Stimulated activated CD8-positive, alpha-beta memory T cell treated with anti-CD3 and anti-CD28 coated beads, Interleukin-4, amount 100 ng/mL, for 1 hour (primary cell): ENCODE data around the gene DIDO1.

Source experiments
- DNase-seq, 2 donors: peaks; one replicate each; pipeline ENCODE4 v3.0.0-alpha.2; 2020; ENCODE audit warnings: low read depth in 2 of 2, low spot score in 1 of 2

Gene DIDO1

DNA sequence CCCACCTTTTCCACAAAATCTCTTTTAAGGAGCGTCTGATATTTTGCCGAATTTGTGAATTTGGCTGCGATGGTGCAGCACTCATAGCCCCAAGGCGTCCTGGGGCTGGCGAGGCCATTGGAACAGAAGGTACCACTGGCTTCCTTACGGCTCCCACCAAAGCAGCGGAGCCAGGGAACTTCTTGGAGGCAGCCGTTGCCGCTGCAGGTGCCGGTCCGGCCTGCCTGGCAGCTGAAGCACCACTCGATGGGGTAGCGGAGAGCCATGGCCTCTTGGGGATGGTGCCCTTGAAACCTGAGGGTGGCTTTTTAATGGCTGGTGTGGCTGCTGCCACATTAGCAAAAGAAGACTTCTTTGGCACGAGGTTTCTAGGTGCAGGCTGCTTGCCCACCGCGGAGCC is 29.8 kb downstream of the DIDO1 start:
- no peak for DNase-seq

DNA sequence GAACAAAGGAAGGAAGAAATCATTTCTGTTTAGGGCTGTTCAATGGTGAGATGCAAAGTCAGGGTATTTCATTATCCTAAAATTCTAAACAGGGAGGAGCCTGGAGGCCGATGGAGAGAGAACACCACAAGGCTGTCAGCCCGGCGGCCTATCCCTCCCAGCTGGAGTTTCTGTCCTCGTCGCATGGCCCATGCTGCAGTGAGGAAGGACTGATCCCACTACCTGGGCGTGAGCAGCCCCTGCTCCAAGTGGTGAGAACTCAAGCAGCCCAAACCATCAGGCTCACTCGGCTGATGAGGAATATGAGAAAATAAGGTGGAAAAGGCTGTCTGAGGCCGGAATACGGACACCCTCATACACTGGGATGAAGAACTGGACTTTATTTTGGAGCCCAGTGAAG is 30.8 kb downstream of the DIDO1 start:
- DNase-seq: no peak

DNA sequence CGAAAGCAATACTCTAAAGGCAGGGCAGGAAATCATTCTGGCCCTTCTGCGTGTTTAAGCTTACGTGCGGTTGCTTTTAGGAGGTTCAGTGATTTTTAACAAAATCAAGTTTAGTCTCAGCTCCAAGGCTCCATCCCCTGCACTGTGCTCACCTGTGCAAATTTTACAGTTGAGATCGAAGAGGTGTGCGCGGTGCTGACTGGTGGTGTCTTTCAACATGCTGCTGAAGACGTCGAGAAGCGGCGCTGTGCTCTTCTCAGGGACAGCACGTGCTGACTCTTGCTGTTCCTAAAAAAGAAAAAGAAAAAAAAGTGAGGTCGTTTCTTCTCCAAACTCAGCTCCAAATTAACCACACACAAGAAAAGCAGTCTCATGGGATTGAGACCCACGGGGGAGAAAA is 32.0 kb downstream of the DIDO1 start:
- no peak for DNase-seq

DNA sequence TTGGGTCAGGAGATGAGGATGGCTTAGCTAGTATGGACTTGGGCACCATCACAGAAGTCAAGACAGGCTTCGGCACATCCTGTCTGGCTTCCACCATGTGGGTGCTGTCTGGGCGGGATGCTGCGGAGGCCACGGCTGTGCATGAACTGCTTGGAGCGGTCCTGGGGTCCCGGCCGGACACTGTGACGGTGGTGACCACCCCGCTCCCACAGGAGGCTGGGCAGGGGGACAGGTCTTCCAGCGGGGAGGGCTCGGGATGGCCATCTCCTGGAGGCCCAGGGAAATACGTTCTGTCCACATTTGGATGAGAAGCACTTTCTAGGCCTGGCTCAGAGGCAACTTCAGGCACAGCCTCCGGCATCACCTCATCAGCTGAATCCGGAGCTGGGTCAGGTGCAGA is 32.6 kb downstream of the DIDO1 start:
- DNase-seq: no peak

DNA sequence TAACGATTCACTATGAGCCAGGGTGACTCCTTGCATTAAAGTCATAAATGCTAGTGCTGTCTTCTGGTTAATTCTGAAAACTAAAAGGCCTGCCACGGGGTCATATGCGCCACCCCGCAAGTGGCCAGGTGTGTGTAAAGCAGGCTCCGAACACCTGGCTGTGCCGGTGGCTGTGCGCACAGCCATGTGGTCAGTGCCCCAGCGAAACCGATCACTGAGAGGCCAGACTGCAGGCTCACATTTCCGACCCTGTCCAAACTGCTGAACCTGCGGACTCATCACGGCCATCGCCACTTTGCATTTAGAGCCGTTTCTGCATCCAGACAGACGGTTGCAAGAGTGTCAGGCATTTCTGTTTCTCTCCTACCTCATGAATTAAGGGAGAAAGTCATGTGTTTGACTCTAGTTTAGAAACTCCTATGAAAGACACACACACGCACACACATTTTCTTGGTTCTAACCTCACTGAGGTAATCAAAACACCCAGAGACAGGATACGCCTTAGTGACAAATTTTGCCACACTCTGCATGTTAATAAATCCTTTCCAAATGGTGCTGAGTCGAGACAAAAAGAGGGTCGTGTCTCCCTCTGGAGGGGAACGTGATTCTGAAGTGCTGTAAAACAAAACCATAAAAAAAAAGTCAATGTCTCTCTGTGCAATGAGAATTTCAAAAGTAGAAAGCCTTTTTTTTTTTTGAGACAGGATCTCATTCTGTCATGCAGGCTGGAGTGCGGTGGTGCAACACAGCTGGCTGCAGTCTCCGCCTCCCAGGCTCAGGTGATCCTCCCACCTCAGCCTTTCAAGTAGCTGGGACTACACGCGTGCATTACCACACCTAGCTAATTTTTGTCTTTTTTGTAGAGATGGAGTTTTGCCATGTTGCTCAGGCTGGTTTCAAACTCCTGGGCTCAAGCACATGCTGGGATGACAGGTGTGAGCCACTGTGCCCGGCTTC is 33.7 kb downstream of the DIDO1 start:
- no peak for DNase-seq

DNA sequence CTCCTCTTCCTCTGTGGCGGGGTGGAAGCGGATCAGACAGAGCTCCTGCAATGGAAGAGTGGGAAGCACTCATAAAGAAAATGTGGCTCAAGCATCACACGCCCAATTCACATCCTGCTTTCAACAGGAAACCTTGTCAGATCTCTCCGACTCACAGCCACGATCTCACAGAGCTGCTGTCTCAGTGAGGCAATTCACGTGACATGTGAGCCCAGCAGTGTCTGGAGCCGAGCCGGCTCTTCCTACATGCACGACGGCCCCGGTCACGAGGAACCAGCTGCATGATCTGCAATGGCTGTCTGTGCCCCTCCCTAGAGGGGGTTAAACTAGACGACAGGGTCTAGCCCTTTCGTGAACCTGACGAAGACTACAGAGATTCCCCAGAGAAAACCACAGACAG is 35.2 kb downstream of the DIDO1 start:
- no peak for DNase-seq

DNA sequence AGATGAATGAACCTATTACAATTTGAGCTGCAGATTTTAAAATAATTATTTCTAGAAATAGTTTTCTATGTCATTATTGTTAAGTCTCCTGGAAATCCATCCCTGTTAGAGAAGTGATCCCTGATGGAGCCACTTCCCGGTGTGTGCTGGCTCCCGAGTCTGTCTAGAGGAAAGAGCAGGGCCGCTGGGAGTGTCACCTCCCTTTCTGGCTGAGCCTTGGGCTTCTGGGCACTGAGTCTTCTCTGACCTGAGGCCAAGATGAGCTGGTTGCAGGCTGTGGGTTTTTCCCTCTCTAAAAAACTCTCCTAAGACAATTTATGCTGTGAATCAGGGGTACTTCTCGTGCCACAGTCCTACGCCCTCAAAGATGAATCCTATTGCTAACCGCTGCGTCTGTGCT is 35.9 kb downstream of the DIDO1 start:
- no peak for DNase-seq

DNA sequence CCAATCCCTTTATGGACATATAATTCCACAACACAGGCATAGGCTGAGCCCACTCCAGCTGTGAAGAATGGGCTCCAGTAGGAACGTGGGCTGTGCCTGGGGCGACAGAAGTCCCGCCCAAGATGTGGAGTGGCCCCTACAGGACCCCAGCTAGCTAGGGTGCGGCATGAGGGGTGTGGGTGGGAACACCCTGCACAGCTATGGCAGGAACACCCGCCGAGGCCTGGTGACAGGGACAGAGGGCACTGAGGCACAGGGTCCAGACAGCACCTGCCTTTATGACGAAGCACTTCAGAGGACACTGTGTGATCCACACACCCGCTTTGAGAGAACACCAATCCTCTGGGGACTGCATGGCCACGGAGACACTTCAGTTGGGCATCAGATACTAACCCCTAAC is 36.4 kb downstream of the DIDO1 start:
- DNase-seq: no peak

DNA sequence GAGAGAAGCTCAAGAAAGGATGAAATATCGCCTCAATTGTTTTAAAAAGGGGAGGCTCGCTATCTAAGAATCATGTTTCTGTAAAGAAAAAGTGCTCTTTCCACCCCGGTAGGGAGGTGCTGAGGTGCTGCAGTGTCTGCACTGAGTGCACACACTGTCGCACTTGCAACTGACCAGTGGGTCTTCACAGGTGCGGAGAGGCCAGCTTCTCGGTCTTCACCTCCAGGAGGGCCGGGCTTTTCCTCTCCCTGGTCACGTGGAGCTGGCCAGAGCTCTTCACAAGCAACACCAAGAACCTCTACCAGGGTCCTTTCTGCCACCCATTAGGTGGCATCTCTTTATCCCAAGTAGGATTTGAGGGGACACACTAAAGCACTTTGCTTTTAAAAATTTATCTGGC is 36.9 kb downstream of the DIDO1 start:
- DNase-seq: no peak

DNA sequence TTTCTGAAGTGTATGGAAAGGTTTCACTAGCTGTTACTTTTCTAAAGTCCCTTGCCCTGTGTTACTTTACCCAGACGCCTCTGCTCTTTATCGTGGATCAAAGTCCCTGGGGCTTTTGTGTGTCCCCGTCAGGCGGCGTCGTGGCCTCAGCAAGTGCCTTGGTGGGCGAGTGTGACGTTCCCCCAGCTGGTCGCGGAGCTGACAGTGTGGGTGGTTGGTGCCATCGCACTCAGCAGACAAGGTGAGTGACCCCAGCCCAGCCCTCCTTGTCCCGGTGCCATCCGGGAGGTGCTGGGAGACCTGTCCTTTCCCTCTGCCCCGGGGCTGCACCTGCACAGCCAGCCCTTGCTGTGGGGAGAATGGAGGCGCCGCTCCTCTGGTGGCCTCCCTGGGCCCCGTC is 37.4 kb downstream of the DIDO1 start:
- DNase-seq: no peak

DNA sequence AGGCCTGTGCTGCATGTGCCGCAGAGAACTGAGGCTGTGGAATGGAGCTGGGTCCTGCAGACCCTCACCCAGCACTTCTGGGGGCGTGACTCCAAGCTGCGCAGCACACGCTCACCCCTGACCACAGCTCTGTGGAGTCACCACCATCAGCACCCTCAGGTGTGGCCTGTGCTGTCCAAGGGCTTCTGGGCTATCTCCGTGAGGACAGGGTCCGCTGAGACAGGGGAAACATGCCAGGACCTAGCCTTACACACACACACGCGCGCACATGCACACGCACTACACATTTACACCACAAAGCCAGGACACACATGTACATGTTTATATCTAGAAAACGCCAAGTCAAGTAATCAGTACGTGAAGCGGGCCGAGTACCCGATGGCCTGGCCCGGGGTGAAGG is 37.9 kb downstream of the DIDO1 start:
- DNase-seq: no peak

DNA sequence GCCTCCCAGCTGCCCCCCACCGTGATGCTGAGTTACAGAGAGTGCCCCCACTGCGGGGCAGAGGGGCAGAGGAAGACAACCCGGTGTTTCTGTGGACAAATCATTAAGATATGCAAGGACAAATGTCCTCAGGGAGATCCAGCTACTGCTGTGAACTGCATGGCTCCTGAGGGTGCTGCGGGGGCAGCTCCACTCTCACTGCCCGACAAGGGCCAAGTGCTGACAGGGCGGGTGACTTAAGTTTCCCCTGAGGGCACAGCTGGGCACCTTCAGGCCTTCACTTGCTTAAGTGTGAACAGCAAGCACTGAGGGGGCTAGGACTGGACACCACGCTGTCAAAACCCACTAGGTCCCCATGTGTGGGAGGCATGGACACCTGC is 38.5 kb downstream of the DIDO1 start:
- DNase-seq: no peak

DNA sequence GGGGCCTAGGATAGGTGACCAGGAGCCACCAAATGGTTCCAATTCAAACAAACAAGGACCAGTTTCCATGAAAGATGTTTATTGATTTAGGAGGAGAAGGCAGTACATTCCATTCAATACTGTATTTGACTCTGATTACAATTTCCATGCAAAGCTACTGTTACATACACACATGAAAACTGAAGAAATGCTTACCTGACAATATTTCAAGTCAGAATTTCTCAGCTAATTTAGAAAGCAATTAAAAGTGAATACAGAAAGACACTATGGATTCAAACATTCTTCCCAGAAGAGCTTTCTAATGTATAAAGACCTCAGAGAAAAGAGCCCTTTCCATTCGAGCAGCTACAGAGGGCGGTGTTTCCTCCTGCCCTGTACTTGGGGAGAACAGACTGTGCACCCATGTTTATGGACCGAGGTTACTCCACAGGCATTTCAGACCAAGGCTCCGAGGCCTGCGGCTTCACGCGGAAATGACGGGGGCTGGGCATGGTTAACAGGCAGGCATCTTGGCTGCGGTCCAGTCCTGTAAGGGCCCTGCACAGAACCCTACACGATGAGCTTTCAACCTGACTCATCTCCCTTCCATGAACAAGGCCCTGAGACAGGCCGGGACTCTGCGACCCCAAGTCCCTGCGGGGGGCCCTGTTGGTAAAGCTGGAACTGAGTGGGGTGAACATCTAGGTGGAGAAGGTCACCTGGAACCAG is 39.0 kb downstream of the DIDO1 start:
- DNase-seq: no peak

DNA sequence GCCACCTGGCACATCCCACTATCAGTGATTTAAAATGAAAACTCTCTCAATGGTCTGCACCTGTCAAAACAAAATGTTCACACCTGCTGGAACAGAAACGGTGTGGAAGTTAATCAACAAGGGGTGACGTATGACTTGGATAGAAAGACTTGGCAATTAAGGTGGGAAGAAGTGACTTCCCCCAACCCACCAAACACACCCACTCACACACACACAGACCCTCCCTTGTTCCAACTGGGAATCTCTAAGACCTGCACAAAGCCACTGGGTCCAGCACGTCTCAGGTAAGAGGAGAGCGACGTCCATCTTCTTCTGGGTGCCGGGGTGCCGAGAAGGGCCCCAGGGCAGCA is 39.6 kb downstream of the DIDO1 start:
- no peak for DNase-seq

DNA sequence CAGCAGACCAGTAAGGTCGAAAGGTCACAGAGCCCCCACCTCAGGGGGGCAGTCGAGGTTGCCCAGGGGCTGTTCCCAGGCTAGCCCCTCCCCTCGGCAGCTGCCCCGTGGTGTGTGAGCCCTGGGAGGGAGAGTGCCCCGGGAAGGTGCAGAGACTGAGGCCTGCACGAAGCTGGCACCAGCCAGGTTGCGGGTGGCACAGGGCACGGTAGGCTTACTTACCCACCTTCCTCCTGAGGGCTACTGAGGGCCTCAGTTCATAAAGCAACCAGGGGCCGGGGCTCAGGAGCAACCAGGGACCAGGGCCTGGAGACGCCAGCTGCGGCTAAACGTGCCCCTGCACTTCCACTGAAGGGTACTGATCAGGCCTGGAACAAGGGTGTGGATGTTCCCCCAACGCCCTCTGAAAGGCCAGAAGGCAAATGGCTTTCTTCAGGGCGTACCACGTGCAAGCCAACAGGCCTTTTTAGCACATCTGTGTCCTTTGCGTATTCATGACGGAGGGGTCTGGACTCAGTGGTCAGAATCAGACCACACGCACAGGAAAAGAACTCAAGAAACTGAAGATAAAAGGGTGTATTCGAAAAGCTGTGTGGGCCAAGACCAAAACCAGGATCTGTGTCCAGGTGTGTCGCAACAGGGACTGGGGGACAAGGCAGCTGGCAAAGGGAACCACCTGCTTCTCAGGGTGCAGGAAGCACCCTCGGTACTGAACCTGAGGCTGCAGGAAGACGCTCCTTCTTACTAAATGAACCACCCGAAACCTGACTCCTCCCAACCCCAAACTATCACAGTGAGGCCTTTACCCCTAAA is 40.2 kb downstream of the DIDO1 start:
- no peak for DNase-seq

DNA sequence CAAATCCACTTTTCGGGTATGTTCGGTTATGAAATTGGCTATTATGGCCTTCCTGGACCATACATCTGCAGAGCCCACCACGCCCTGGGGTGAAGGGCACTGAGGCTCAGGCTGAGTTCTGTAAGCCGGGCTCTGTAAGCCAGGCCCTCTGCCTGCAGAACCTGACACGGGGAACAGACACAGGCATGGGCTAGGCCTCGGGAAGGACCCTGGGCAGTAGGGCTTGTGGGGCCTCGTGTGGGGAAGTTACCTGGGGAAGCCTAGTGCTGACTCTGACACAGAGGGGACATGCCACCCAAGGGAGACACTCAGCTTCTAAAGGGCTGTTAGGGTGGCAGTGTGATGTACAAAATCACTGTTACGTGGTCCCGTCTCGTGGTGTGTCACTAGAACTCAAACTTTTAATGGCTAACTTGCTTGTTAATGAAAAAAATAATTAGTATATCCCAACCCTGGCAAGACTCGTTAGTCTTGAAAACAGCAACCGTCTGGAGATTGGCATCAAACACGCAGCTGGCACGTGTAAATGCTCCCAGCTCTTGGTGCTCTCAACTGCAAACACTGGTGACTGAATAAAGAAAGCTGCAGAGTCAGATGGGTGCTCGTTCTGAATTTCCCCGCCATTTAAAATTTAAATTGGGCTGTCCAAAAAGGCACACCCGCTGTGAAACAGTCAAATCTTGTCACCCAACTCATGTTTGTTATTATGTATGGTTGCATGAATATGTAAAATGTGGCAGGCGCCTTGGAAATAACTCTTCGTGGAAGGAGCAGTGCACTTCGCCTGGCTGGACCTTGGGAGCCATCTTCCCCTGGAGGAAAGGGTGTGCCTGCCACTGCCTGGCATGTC is 41.0 kb downstream of the DIDO1 start:
- no peak for DNase-seq

DNA sequence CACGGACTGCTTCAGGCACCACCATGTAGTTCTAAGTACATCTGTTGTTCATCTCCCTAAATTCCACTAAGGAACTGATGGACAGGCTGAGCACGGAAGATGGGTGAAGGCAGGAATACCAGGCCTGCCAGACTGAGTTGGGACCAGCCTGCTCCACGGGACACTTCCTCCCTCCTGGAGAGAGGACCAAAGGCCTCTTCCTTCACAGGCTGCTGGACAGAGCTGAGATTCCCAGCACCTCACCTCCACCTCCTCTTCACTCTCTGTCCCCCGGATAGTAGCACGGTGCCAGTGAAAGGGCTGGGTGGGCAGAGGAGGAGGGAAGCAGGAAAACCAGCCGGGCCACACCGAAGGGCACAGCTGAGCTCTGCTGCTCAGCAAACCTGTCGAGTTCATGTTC is 41.7 kb downstream of the DIDO1 start:
- no peak for DNase-seq

DNA sequence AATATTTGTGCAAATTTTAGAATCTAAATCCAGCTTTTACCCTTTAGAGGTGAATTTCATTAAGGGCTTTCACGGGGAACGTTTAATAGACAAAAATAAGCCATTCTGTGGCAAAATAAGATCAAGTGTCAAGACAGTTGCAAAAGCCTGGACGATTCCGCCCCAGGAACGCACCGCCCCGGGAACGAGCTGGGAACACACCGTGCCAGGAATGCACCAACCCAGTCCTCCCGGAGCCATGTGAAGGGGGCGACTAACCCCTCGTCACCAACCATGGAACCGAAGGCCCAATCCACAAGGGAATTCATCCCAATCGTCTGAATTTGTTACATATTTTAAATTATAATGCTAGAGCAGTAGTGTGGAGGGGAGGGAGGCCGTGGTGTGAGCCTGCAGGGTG is 43.9 kb downstream of the DIDO1 start:
- DNase-seq: no peak

DNA sequence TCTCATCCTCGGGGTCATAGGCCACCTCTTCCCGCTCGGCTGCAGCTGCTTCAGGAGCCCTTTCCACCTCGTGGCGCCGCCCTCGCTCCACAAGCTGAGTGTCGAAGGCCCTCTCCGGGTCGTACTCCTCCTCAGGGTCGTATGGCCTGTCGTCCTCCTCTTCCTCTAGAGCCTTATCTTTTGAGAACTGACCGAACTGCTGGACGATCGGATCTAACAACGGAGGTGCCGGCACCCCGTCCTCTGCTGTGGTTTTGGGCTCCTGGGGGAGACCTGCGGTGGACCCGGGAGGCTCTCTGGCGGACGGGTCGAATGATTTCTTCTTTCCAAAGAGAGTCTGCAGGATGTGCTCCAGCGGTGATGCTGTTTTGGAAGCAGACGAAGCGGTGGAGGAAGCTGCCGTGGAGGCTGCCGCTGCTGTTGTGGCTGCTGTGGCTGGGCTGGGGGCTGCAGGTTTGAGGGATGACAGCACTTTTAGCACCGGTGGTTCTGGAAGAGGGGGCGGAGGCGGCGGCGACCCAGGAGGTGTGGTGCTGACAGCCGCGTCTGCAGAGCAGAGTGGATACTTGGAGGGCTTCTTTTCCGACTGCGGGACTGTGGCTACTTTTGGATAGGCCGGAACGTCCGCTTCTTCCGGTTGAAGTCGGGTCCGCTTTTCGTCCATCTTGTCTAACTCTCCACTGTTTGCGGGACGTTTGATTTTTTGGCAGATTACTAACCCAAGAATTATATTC is 44.5 kb downstream of the DIDO1 start:
- no peak for DNase-seq

DNA sequence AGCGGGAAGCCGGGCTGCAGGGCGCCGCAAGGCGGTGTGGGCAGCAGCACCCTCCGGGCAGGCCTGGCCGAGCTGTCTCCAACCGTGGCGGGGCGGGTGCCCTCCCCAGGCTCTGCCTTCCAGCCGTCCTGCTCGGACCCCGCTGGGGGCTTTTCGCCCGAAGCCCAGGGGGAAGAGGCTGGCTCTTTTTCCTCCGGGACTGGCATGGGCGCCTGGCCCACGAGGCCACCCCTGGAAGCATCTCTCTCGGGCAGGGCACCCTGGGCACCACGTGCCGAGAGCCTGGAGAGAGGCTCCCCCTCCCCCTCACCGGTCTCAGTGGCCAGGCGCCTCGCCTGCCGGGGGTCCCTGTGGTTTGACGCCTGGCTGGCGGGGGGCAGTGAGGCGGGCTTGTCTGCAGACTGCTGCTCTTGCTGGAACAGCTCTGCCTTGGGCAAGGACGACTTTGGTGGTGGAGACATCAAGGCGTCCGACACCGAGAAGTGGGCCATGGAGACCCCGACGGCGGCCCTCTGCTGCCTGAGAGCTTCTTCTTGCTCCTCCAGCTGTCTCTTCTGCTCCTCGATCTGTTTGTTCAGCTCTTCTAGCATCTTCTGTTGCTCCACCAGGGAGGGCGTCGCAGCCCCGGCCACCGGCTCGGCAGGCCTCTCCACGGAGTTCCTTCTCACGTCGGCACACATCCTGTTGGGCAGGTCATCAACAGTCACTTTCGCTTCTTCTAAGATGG is 45.2 kb downstream of the DIDO1 start:
- no peak for DNase-seq
